Coronary artery (tissue), 2 donors: ENCODE measurements around the gene PPM1H.
A peak's percentile ranks its signal among the peaks of the same experiment; 100 is the strongest.

Source experiments
- DNase-seq: peaks from one replicate; pipeline ENCODE4 v3.0.0-alpha.2; 2017; ENCODE audit warnings: low spot score
- H3K27ac ChIP-seq, 2 donors: fragments of 200-600 bp; sonication (generic); one replicate each; pipeline ENCODE4 v1.5.1; 2016 to 2019
- H3K4me3 ChIP-seq: fragments of 200-600 bp; sonication (generic); 2 replicates; pipeline ENCODE4 v1.5.1; 2016; ENCODE audit warnings: mild to moderate bottlenecking, moderate library complexity
- CTCF ChIP-seq: fragments of 200-600 bp; sonication (generic); IDR thresholded peaks from one replicate; pipeline ENCODE4 v1.5.1; 2019; ENCODE audit warnings: antibody characterized with exemption

The PPM1H gene

GRCh38 chr12:62686938-62687337, 248.0 kb downstream of the PPM1H start:
- Histone ChIP-seq H3K4me3 (no peak overlapping the region), H3K27ac (no peak overlapping the region)
- no peak for TF ChIP-seq CTCF
- no peak for DNase-seq

- peak overlapping the region; percentile 6 for H3K4me3 ChIP-seq
- DNase-seq, result peak; percentile 79
- peak overlapping the region; percentile 4 to 81 for H3K27ac ChIP-seq
- TF ChIP-seq CTCF, result no peak
These were observed 250.2 kb downstream of the PPM1H start for GRCh38 chr12:62684570-62685295.

GRCh38 chr12:62683776-62684569, 251.0 kb downstream of the PPM1H start:
- no peak for DNase-seq
- TF ChIP-seq CTCF, result no peak
- Histone ChIP-seq H3K4me3 (no peak overlapping the region), H3K27ac (peak overlapping the region; percentile 4 to 81)

GRCh38 chr12:62681306-62681705, 253.6 kb downstream of the PPM1H start:
- DNase-seq, result no peak
- no peak for TF ChIP-seq CTCF
- Histone ChIP-seq H3K4me3 (no peak overlapping the region), H3K27ac (no peak overlapping the region)

- Histone ChIP-seq H3K4me3 (no peak overlapping the region), H3K27ac (no peak overlapping the region)
- TF ChIP-seq CTCF, result no peak
- no peak for DNase-seq
These were observed 255.3 kb downstream of the PPM1H start for GRCh38 chr12:62679608-62680007.

GRCh38 chr12:62677355-62677754, 257.6 kb downstream of the PPM1H start:
- TF ChIP-seq CTCF, result no peak

More at GRCh38 chr12:62677355-62677754, 257.6 kb downstream of the PPM1H start:
- Histone ChIP-seq H3K27ac (no peak overlapping the region), H3K4me3 (no peak overlapping the region)
- no peak for DNase-seq
